GM23338 (cell line): ENCODE measurements around the gene GRK3. TPM values are rescaled to one million over a fixed set of nuclear protein-coding genes. Genes with fewer than 3 reads are reported as not detected.

Experiments used
- ATAC-seq: fragments of 200-7000 bp; cut with Tn5 transposase; 3 replicates; pipeline ENCODE4 v1.9.1; 2020
- DNase-seq: peaks from one replicate; pipeline ENCODE4 v3.0.0-alpha.2; 2015; ENCODE audit warnings: low spot score
- H2AFZ ChIP-seq: fragments of 200-600 bp; sonication (generic); 2 replicates; pipeline ENCODE4 v1.8.0; 2016; ENCODE audit warnings: antibody characterized with exemption, mild to moderate bottlenecking, moderate library complexity
- H3F3A ChIP-seq: fragments of 200-600 bp; sonication (generic); replicated peaks from 2 replicates; pipeline ENCODE4 v1.8.0; 2017; ENCODE audit warnings: antibody characterized with exemption, mixed run types, low read depth
- H3K27ac ChIP-seq: fragments of 200-600 bp; sonication (generic); 2 replicates; pipeline ENCODE4 v1.6.1; 2016; ENCODE audit warnings: low read depth
- H3K27me3 ChIP-seq: fragments of 200-600 bp; sonication (generic); 2 replicates; pipeline ENCODE4 v1.8.0; 2016; ENCODE audit warnings: mild to moderate bottlenecking, mixed run types, moderate library complexity; ENCODE audit not compliant: insufficient read depth
- H3K36me3 ChIP-seq: fragments of 200-600 bp; sonication (generic); 2 replicates; pipeline ENCODE4 v1.8.0; 2016; ENCODE audit warnings: mild to moderate bottlenecking; ENCODE audit not compliant: insufficient read depth
- H3K4me1 ChIP-seq: fragments of 200-600 bp; sonication (generic); 2 replicates; pipeline ENCODE4 v1.8.0; 2016; ENCODE audit warnings: mild to moderate bottlenecking, moderate library complexity; ENCODE audit not compliant: insufficient read depth
- H3K4me2 ChIP-seq: fragments of 200-600 bp; sonication (generic); 2 replicates; pipeline ENCODE4 v1.7.1; 2017; ENCODE audit warnings: mixed run types
- H3K4me3 ChIP-seq: fragments of 200-600 bp; sonication (generic); 2 replicates; pipeline ENCODE4 v1.6.1; 2016; ENCODE audit warnings: mixed run types
- H3K79me2 ChIP-seq: fragments of 200-600 bp; sonication (generic); replicated peaks from 2 replicates; pipeline ENCODE4 v1.8.0; 2017; ENCODE audit warnings: mild to moderate bottlenecking; ENCODE audit not compliant: insufficient read depth
- H3K9me2 ChIP-seq: fragments of 200-600 bp; sonication (generic); 2 replicates; pipeline ENCODE4 v1.8.0; 2017; ENCODE audit not compliant: insufficient read depth
- H4K20me1 ChIP-seq: fragments of 200-600 bp; sonication (generic); replicated peaks from 2 replicates; pipeline ENCODE4 v1.8.0; 2017; ENCODE audit warnings: mild to moderate bottlenecking; ENCODE audit not compliant: insufficient read depth
- H3K27ac Mint-ChIP-seq: 2 replicates; pipeline ENCODE4 v1.8.0; 2020; ENCODE audit warnings: inconsistent platforms, mild to moderate bottlenecking, moderate library complexity, mixed read lengths
- H3K27me3 Mint-ChIP-seq: 3 replicates; pipeline ENCODE4 v1.8.0; 2022; ENCODE audit warnings: low read depth, mild to moderate bottlenecking, moderate library complexity, mixed read lengths, inconsistent platforms; ENCODE audit not compliant: insufficient read depth, poor library complexity
- H3K36me3 Mint-ChIP-seq: 3 replicates; pipeline ENCODE4 v1.8.0; 2021; ENCODE audit warnings: low read depth, mild to moderate bottlenecking, inconsistent platforms, moderate library complexity, mixed read lengths
- H3K4me1 Mint-ChIP-seq: 3 replicates; pipeline ENCODE4 v1.8.0; 2020; ENCODE audit warnings: mild to moderate bottlenecking, inconsistent platforms, mixed read lengths
- H3K4me3 Mint-ChIP-seq: 3 replicates; pipeline ENCODE4 v1.8.0; 2021; ENCODE audit warnings: moderate library complexity, mild to moderate bottlenecking, inconsistent platforms, mixed read lengths
- H3K9me3 Mint-ChIP-seq: 3 replicates; pipeline ENCODE4 v1.8.0; 2020; ENCODE audit warnings: moderate library complexity, mild to moderate bottlenecking, inconsistent platforms, mixed read lengths
- CREB1 ChIP-seq: fragments of 250-450 bp; sonication (Bioruptor Pico); IDR thresholded peaks from 2 replicates; pipeline ENCODE4 v1.5.0; 2020; ENCODE audit warnings: low read depth, mild to moderate bottlenecking, moderate library complexity
- EZH2 ChIP-seq: fragments of 200-600 bp; sonication (generic); IDR thresholded peaks from one replicate; pipeline ENCODE4 v1.8.0; 2017; ENCODE audit warnings: antibody characterized with exemption, mild to moderate bottlenecking, low read depth; ENCODE audit not compliant: unreplicated experiment
- EZH2phosphoT487 ChIP-seq: fragments of 200-600 bp; sonication (generic); IDR thresholded peaks from one replicate; pipeline ENCODE4 v1.8.1; 2018; ENCODE audit warnings: antibody characterized with exemption; ENCODE audit not compliant: unreplicated experiment
- JUNB ChIP-seq: IDR thresholded peaks from one replicate; pipeline ENCODE4 v1.6.1; 2016; ENCODE audit warnings: antibody characterized with exemption; ENCODE audit not compliant: unreplicated experiment
- NANOG ChIP-seq: IDR thresholded peaks from 2 replicates; pipeline ENCODE4 v1.6.1; 2016; ENCODE audit warnings: antibody characterized with exemption, borderline replicate concordance
- STAT1 ChIP-seq: IDR thresholded peaks from one replicate; pipeline ENCODE4 v1.6.1; 2016; ENCODE audit warnings: antibody characterized with exemption; ENCODE audit not compliant: unreplicated experiment
- ZNF114 ChIP-seq: fragments of 250-450 bp; sonication (Bioruptor Pico); IDR thresholded peaks from 2 replicates; pipeline ENCODE4 v1.5.0; 2020; ENCODE audit warnings: mild to moderate bottlenecking, moderate library complexity
- ZNF331 ChIP-seq: fragments of 250-450 bp; sonication (Bioruptor Pico); IDR thresholded peaks from 2 replicates; pipeline ENCODE4 v1.5.0; 2020; ENCODE audit warnings: low read depth, mild to moderate bottlenecking, moderate library complexity
- polyA plus RNA-seq: library from polyadenylated mRNA; unstranded; fragments of >200 nt; fragmentation: Nextera tagmentation; extraction: Ambion mirVana; gene quantifications from 2 replicates; pipeline ENCODE4 v1.2.1, GENCODE V29; 2016
- total RNA-seq: library from RNA; depleted of rRNA; stranded (reverse); fragments of >200 nt; shearing (Covaris generic); gene quantifications from 2 replicates; pipeline ENCODE4 v1.2.3, GENCODE V29; 2014
- TF ChIP-seq, protein P1 (sequence below): IDR thresholded peaks from one replicate; pipeline ENCODE4 v1.6.1; 2018; ENCODE audit warnings: antibody characterized with exemption; ENCODE audit not compliant: unreplicated experiment
- TF ChIP-seq, protein P2 (sequence below): fragments of 250-450 bp; sonication (Bioruptor Pico); IDR thresholded peaks from 2 replicates; pipeline ENCODE4 v1.5.0; 2020; ENCODE audit warnings: mild to moderate bottlenecking, moderate library complexity
- TF ChIP-seq, protein P3 (sequence below): IDR thresholded peaks from 2 replicates; pipeline ENCODE4 v1.6.1; 2016; ENCODE audit warnings: antibody characterized with exemption
- TF ChIP-seq, protein P4 (sequence below), 2 experiments: fragments of 200-600 bp in 1 of 2; sonication (generic) in 1 of 2; conservative IDR thresholded peaks; 2 replicates each; pipeline versions ENCODE4 v1.5.1 to v1.6.1; 2016 to 2017; ENCODE audit warnings: antibody characterized with exemption in 2 of 2, low read depth in 2 of 2, mild to moderate bottlenecking in 2 of 2, moderate library complexity in 1 of 2

Gene GRK3
- total and polyA plus RNA-seq, 2 experiments from 2014 or later = 6.0 to 25.3 TPM

DNA sequence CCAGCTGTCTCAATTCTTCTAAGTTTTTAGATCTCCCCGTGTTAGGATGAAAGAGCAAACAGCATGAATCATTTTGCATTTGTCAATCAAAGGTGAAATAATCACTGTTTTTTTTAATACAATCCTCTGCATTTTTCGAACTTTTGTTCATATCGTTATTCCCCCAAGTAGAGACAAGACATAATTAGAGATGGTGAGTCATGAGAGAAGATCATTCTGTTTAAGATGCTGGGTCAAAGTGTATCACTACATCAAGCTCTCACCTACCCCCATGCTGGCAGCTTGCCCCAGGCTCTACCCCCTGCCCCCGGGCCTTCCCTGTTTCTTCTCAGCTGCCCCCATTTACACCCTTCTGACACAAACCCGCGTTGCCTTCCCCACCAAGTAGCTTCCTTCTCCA lies 147.0 kb downstream of the GRK3 start (continued):
- TF ChIP-seq, protein P1, sequence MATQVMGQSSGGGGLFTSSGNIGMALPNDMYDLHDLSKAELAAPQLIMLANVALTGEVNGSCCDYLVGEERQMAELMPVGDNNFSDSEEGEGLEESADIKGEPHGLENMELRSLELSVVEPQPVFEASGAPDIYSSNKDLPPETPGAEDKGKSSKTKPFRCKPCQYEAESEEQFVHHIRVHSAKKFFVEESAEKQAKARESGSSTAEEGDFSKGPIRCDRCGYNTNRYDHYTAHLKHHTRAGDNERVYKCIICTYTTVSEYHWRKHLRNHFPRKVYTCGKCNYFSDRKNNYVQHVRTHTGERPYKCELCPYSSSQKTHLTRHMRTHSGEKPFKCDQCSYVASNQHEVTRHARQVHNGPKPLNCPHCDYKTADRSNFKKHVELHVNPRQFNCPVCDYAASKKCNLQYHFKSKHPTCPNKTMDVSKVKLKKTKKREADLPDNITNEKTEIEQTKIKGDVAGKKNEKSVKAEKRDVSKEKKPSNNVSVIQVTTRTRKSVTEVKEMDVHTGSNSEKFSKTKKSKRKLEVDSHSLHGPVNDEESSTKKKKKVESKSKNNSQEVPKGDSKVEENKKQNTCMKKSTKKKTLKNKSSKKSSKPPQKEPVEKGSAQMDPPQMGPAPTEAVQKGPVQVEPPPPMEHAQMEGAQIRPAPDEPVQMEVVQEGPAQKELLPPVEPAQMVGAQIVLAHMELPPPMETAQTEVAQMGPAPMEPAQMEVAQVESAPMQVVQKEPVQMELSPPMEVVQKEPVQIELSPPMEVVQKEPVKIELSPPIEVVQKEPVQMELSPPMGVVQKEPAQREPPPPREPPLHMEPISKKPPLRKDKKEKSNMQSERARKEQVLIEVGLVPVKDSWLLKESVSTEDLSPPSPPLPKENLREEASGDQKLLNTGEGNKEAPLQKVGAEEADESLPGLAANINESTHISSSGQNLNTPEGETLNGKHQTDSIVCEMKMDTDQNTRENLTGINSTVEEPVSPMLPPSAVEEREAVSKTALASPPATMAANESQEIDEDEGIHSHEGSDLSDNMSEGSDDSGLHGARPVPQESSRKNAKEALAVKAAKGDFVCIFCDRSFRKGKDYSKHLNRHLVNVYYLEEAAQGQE = no peak

DNA sequence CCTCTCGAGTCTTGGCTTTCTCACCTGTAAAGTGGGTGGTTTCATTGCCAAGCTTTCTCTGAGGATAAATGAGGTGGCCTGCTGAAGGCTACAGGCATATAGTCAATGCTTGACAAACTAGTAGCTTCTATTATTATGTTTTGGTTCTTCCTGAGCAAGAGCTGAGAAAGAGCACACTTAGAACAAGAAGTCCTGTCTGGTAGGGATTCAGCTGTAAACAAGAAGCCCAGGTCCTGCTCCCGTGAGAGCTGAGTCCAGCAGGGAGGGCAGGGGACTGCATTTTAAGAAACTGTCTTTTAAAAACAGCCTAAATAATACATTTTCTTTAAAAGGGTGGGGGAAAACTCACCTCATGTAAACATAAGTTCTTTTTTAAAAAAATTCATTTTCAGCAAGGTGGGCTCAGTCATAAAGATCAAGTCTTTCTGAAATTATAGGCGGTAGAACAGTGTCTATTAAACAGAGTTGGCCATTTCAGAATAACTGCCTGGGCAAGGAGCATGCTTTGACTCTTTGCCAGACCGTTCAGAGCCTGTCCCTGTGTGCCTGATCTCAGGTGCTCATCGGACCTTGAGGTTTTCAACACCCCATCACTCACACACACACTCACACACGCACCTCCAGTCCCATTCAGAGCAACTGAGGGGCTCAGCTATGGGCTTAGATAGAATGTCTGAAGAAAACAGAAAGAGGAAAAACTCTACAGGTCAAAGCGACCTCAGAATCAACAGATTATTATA lies 148.4 kb downstream of the GRK3 start:
- Histone ChIP-seq H3K79me2 (no peaks in the 10 kb centered on the region), H3K27me3 (no peaks in the 10 kb centered on the region), H3K4me1 (no peaks in the 10 kb centered on the region), H3K27ac (no peak overlapping the region; the same call in 1 of the 2 replicates), H3K36me3 (peaks cover 7% of the 10 kb centered on the region), H2AFZ (no peak overlapping the region), H3K9me2 (no peaks in the 10 kb centered on the region), H3K4me2 (no peak overlapping the region), H3K4me3 (no peak overlapping the region), H4K20me1 (peaks cover 13% of the 10 kb centered on the region; the same call in 1 of the 2 replicates), H3F3A (no peaks in the 10 kb centered on the region)
- Mint-ChIP-seq H3K27me3 (no peaks in the 10 kb centered on the region), H3K4me3 (no peak overlapping the region), H3K4me1 (peaks cover 4% of the 10 kb centered on the region; the same call in 1 of the 3 replicates), H3K36me3 (peaks cover 7% of the 10 kb centered on the region), H3K27ac (no peak overlapping the region), H3K9me3 (no peaks in the 10 kb centered on the region)
- no peak for ATAC-seq
- no peak for DNase-seq
- TF ChIP-seq EZH2phosphoT487 (no peak), ZNF114 (CRISPR knock-in tag) (no peak), CREB1 (CRISPR knock-in tag) (no peak), JUNB (no peak), STAT1 (no peak), NANOG (no peak), ZNF331 (no peak), EZH2 (no peak)
- TF ChIP-seq, protein P2, sequence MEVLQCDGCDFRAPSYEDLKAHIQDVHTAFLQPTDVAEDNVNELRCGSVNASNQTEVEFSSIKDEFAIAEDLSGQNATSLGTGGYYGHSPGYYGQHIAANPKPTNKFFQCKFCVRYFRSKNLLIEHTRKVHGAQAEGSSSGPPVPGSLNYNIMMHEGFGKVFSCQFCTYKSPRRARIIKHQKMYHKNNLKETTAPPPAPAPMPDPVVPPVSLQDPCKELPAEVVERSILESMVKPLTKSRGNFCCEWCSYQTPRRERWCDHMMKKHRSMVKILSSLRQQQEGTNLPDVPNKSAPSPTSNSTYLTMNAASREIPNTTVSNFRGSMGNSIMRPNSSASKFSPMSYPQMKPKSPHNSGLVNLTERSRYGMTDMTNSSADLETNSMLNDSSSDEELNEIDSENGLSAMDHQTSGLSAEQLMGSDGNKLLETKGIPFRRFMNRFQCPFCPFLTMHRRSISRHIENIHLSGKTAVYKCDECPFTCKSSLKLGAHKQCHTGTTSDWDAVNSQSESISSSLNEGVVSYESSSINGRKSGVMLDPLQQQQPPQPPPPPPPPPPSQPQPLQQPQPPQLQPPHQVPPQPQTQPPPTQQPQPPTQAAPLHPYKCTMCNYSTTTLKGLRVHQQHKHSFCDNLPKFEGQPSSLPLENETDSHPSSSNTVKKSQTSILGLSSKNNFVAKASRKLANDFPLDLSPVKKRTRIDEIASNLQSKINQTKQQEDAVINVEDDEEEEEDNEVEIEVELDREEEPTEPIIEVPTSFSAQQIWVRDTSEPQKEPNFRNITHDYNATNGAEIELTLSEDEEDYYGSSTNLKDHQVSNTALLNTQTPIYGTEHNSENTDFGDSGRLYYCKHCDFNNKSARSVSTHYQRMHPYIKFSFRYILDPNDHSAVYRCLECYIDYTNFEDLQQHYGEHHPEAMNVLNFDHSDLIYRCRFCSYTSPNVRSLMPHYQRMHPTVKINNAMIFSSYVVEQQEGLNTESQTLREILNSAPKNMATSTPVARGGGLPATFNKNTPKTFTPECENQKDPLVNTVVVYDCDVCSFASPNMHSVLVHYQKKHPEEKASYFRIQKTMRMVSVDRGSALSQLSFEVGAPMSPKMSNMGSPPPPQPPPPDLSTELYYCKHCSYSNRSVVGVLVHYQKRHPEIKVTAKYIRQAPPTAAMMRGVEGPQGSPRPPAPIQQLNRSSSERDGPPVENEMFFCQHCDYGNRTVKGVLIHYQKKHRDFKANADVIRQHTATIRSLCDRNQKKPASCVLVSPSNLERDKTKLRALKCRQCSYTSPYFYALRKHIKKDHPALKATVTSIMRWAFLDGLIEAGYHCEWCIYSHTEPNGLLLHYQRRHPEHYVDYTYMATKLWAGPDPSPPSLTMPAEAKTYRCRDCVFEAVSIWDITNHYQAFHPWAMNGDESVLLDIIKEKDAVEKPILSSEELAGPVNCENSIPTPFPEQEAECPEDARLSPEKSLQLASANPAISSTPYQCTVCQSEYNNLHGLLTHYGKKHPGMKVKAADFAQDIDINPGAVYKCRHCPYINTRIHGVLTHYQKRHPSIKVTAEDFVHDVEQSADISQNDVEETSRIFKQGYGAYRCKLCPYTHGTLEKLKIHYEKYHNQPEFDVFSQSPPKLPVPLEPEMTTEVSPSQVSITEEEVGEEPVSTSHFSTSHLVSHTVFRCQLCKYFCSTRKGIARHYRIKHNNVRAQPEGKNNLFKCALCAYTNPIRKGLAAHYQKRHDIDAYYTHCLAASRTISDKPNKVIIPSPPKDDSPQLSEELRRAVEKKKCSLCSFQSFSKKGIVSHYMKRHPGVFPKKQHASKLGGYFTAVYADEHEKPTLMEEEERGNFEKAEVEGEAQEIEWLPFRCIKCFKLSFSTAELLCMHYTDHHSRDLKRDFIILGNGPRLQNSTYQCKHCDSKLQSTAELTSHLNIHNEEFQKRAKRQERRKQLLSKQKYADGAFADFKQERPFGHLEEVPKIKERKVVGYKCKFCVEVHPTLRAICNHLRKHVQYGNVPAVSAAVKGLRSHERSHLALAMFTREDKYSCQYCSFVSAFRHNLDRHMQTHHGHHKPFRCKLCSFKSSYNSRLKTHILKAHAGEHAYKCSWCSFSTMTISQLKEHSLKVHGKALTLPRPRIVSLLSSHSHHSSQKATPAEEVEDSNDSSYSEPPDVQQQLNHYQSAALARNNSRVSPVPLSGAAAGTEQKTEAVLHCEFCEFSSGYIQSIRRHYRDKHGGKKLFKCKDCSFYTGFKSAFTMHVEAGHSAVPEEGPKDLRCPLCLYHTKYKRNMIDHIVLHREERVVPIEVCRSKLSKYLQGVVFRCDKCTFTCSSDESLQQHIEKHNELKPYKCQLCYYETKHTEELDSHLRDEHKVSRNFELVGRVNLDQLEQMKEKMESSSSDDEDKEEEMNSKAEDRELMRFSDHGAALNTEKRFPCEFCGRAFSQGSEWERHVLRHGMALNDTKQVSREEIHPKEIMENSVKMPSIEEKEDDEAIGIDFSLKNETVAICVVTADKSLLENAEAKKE = no peak
- TF ChIP-seq, protein P3, sequence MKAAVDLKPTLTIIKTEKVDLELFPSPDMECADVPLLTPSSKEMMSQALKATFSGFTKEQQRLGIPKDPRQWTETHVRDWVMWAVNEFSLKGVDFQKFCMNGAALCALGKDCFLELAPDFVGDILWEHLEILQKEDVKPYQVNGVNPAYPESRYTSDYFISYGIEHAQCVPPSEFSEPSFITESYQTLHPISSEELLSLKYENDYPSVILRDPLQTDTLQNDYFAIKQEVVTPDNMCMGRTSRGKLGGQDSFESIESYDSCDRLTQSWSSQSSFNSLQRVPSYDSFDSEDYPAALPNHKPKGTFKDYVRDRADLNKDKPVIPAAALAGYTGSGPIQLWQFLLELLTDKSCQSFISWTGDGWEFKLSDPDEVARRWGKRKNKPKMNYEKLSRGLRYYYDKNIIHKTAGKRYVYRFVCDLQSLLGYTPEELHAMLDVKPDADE = no peak
- TF ChIP-seq, protein P4, sequence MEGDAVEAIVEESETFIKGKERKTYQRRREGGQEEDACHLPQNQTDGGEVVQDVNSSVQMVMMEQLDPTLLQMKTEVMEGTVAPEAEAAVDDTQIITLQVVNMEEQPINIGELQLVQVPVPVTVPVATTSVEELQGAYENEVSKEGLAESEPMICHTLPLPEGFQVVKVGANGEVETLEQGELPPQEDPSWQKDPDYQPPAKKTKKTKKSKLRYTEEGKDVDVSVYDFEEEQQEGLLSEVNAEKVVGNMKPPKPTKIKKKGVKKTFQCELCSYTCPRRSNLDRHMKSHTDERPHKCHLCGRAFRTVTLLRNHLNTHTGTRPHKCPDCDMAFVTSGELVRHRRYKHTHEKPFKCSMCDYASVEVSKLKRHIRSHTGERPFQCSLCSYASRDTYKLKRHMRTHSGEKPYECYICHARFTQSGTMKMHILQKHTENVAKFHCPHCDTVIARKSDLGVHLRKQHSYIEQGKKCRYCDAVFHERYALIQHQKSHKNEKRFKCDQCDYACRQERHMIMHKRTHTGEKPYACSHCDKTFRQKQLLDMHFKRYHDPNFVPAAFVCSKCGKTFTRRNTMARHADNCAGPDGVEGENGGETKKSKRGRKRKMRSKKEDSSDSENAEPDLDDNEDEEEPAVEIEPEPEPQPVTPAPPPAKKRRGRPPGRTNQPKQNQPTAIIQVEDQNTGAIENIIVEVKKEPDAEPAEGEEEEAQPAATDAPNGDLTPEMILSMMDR (conservative IDR thresholded peaks at IDR 0.05; ENCODE audit: low read depth in 2 of 2) = no peak
